GM19395 (cell line): ENCODE data around the gene SPATA31C2.
"Not testable (repeated sequence)": the region's sequence is repeated elsewhere in the genome, so short reads cannot be mapped to it uniquely, and the experiment has no call there.

ENCODE experiments used
- ATAC-seq: cut with Tn5 transposase; IDR thresholded peaks from one replicate; pipeline ENCODE4 v1.9.1; 2021; ENCODE audit warnings: mild to moderate bottlenecking, moderate library complexity; ENCODE audit not compliant: unreplicated experiment

The SPATA31C2 gene

GRCh38 chr9:88127700-88128300 lies 10.5 kb downstream of the SPATA31C2 start:
- not testable (repeated sequence) for ATAC-seq

DNA sequence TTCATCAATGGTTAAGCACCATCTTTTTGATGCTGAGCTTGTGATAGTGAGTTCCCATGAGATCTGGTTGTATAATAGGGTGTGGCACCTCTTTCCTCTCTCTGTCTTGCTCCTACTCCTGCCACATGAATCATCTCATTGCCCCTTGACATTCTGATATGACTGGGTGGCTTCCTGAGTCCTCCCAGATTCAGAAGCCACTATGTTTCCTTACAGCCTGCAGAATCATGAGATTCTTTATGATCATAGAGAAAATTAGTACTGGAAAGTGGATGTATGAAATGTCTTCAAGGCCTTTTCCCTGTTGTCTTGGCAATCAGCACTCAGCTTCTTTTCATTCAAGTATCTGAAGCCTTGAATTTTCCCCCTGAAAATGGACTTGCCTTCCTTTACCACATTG lies 14.9 kb downstream of the SPATA31C2 start:
- not testable (repeated sequence) for ATAC-seq

GRCh38 chr9:88118121-88118520 lies 20.2 kb downstream of the SPATA31C2 start:
- ATAC-seq, result not testable (repeated sequence)

GRCh38 chr9:88114968-88115612 lies 23.2 kb downstream of the SPATA31C2 start:
- not testable (repeated sequence) for ATAC-seq

DNA sequence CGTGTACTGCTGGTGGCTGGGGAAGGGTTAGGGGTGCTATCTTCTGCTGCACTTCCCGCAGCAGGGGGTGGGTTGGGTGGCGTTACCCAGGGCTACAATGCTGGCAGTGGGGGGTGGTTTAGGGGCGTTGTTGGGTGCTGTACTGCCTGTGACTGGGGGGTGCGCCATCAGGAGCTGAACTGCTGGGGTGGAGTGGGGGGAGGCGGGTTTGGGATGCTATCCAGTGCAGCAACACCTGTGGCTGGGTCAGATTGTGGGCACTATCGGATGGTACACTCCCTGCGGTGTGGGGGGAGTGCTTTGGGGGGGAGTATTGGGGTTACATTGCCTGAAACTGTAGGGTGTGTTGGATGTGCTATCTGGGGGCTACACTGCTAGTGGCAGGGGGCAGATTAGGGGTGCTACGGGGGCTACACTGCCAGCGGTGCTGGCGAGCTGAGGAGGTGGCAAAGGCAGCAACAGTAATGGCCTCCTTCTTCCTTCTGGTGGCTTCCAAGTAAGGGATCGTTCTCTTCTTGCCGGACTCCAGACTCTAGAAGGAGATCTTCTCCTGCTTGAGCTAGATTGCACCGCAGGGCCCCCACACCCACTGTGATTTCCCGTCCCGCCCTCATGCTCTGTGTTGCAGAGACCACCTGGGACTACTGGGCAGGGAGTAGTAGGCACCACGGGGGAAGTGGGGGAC lies 23.9 kb downstream of the SPATA31C2 start:
- ATAC-seq, result not testable (repeated sequence)

DNA sequence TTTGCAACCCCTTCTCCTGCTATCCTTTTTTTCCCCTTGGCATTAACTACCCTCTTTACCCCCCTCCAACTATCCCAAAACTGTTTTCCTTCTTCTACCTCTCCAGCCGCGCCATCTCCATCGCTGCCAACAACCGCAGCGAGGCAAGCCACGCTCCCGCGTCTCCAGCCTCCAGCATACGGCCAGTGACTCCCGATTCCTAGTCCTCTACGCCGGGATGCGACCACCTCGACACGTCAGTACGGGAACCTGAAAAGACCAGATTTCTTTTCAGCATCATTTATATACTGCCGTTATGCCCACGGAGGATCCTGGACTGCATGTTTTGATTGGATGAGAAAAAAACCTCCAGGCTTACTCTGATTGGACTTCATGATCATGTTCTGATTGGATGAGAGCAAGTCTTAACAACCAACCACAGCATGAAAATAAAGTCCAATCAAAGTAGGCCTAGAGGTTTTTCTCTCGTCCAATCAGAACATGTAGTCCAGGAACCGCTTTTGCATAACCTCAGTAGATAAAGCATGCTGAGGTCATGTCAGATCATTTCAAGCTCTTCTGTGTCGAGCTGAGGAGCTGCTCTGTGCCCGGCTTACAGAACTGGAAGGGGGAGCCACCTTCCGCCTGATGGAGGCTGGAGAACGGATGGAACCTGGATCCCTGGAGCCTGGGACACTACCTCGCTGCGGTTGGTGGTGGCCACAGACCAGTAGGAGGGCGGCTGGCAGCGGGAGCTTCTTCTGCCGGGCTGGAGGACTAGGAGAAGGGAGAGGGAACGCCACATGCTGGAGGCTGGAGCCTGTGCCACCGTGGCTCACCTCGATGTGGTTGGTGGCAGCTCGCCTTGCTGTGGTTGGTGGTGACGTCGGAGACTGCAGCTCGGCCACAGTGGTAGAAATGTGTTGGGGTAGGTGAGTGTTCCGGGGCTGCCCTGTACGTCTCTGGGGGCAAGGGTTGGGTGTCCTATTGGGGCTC lies 24.8 kb downstream of the SPATA31C2 start:
- ATAC-seq, result not testable (repeated sequence)

- ATAC-seq, result no peak
These were observed 28.2 kb downstream of the SPATA31C2 start for GRCh38 chr9:88110026-88110425.

DNA sequence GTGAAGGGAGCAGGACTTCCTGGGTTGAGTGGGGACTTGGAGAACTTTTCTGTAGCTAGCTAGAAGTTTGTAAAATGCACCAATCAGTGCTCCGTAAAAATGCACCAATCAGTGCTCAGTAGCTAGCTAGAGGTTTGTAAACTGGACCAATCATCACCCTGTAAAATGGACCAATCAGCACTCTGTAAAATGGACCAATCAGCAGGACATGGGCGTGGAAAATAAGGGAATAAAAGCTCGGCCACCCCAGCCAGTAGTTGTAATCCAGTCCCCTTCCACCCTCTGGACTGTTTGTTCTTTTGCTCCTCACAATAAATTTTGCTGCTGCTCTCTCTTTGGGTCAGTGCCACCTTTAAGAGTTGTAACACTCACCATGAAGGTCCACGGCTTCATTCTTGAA lies 29.5 kb downstream of the SPATA31C2 start:
- ATAC-seq, result no peak

DNA sequence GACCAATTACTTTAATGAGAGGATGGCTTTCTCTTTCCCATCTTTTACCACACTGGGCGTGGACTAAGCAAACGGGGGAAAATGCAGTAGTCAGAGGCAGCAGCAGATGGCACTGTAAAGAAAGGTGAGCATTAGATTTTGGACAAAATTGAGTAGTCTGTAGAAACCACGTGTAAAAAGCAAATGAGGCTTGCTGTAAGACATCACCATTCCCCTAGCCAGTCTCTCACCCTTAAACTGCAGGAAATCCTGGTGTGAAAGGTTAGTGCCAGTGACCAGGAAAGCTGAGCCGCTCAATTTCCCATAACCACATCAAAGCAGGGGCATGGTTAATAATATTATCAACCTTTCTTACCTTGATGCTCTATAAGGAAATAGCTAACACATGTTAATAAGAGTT lies 31.8 kb downstream of the SPATA31C2 start:
- ATAC-seq, result no peak

- ATAC-seq, result no peak
These were observed 45.4 kb downstream of the SPATA31C2 start for GRCh38 chr9:88092797-88093331.

GRCh38 chr9:88090151-88090581 lies 48.1 kb downstream of the SPATA31C2 start:
- no peak for ATAC-seq

DNA sequence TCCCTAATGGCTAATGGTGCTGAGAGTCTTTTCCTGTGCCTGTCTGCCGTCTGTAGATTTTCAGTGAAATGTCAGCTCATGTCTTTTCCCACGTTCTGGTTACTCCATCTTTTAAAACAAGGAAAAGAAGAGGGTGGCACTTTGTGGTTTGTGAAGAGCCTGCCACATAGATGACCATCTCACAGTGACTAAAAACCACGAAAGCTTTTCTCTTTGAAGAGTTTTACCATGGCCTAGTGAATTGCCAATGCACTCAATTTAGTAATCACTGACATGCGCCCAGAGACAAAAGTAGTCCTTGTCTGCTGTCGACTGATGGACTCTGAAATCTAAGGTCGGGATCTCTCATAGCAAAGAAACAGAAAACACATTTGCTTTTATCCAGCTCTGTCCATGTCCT lies 50.4 kb downstream of the SPATA31C2 start:
- ATAC-seq, result no peak

- no peak for ATAC-seq
These were observed 52.8 kb downstream of the SPATA31C2 start for GRCh38 chr9:88085476-88085875.

GRCh38 chr9:88084357-88085183 lies 53.7 kb downstream of the SPATA31C2 start:
- ATAC-seq, result no peak
